Measurements from ENCODE around the gene TMPRSS15.
"Not testable (repeated sequence)": the region's sequence is repeated elsewhere in the genome, so short reads cannot be mapped to it uniquely, and the experiment has no call there.

TMPRSS15 gene

GRCh38 chr21:18403735-18404450, at the start of gene TMPRSS15:
Gene TMPRSS15 (minus strand): TSS chr21:18403785. CDS start chr21:18403622, 163 bp downstream.
- no peaks in the 10 kb centered on the region for H3K4me1 Mint-ChIP-seq (ENCODE audit: low read depth)
- no peak within 1 kb of the TSS for H3K27ac Mint-ChIP-seq
- H3K9me3 Mint-ChIP-seq: peaks cover 3% of the 10 kb centered on the region

GRCh38 chr21:18451670-18452069, 48.1 kb upstream of the TMPRSS15 start:
- Mint-ChIP-seq H3K36me3 (ENCODE audit: low read depth) (no peaks in the 10 kb centered on the region), H3K4me3 (no peak overlapping the region), H3K27me3 (ENCODE audit: low read depth) (no peaks in the 10 kb centered on the region)

More at GRCh38 chr21:18403735-18404450, at the start of gene TMPRSS15:
- H3K36me3 Mint-ChIP-seq (ENCODE audit: low read depth): no peaks in the 10 kb centered on the region
- no peak within 1 kb of the TSS for H3K4me3 Mint-ChIP-seq
- H3K27me3 Mint-ChIP-seq (ENCODE audit: low read depth): no peaks in the 10 kb centered on the region

GRCh38 chr21:18449605-18450550, 46.3 kb upstream of the TMPRSS15 start:
- H3K36me3 Mint-ChIP-seq (ENCODE audit: low read depth): no peaks in the 10 kb centered on the region
- H3K4me1 Mint-ChIP-seq (ENCODE audit: low read depth): no peaks in the 10 kb centered on the region
- H3K9me3 Mint-ChIP-seq: peaks cover 6% of the 10 kb centered on the region
- no peak overlapping the region for H3K27ac Mint-ChIP-seq
- H3K4me3 Mint-ChIP-seq: no peak overlapping the region
- no peaks in the 10 kb centered on the region for H3K27me3 Mint-ChIP-seq (ENCODE audit: low read depth)

More at GRCh38 chr21:18451670-18452069, 48.1 kb upstream of the TMPRSS15 start:
- Mint-ChIP-seq H3K4me1 (ENCODE audit: low read depth) (no peaks in the 10 kb centered on the region), H3K9me3 (peaks cover 5% of the 10 kb centered on the region), H3K27ac (no peak overlapping the region)

GRCh38 chr21:18443701-18444100, 40.1 kb upstream of the TMPRSS15 start:
- H3K27me3 Mint-ChIP-seq (ENCODE audit: low read depth): no peaks in the 10 kb centered on the region
- H3K4me3 Mint-ChIP-seq: no peak overlapping the region
- H3K9me3 Mint-ChIP-seq: peaks cover 16% of the 10 kb centered on the region
- no peaks in the 10 kb centered on the region for H3K4me1 Mint-ChIP-seq (ENCODE audit: low read depth)
- no peaks in the 10 kb centered on the region for H3K36me3 Mint-ChIP-seq (ENCODE audit: low read depth)
- no peak overlapping the region for H3K27ac Mint-ChIP-seq

- Mint-ChIP-seq H3K4me3 (no peak overlapping the region), H3K36me3 (ENCODE audit: low read depth) (no peaks in the 10 kb centered on the region), H3K27me3 (ENCODE audit: low read depth) (no peaks in the 10 kb centered on the region), H3K27ac (no peak overlapping the region), H3K9me3 (peaks cover 16% of the 10 kb centered on the region), H3K4me1 (ENCODE audit: low read depth) (no peaks in the 10 kb centered on the region)
Observed at GRCh38 chr21:18443085-18443484, 39.5 kb upstream of the TMPRSS15 start.

GRCh38 chr21:18430341-18430740, 26.8 kb upstream of the TMPRSS15 start:
- Mint-ChIP-seq H3K27me3 (ENCODE audit: low read depth) (no peaks in the 10 kb centered on the region), H3K4me1 (ENCODE audit: low read depth) (no peaks in the 10 kb centered on the region), H3K27ac (no peak overlapping the region), H3K9me3 (peaks cover 4% of the 10 kb centered on the region), H3K36me3 (ENCODE audit: low read depth) (no peaks in the 10 kb centered on the region), H3K4me3 (no peak overlapping the region)

- Mint-ChIP-seq H3K36me3 (ENCODE audit: low read depth) (no peaks in the 10 kb centered on the region), H3K9me3 (peaks cover 5% of the 10 kb centered on the region), H3K27ac (no peak overlapping the region), H3K27me3 (ENCODE audit: low read depth) (no peaks in the 10 kb centered on the region), H3K4me1 (ENCODE audit: low read depth) (no peaks in the 10 kb centered on the region), H3K4me3 (no peak overlapping the region)
Observed at GRCh38 chr21:18424276-18424675, 20.7 kb upstream of the TMPRSS15 start.

GRCh38 chr21:18417141-18417790, 13.7 kb upstream of the TMPRSS15 start:
- peaks cover 5% of the 10 kb centered on the region for H3K9me3 Mint-ChIP-seq
- no peaks in the 10 kb centered on the region for H3K36me3 Mint-ChIP-seq (ENCODE audit: low read depth)
- no peak overlapping the region for H3K27ac Mint-ChIP-seq
- no peaks in the 10 kb centered on the region for H3K27me3 Mint-ChIP-seq (ENCODE audit: low read depth)
- H3K4me1 Mint-ChIP-seq (ENCODE audit: low read depth): no peaks in the 10 kb centered on the region
- H3K4me3 Mint-ChIP-seq: no peak overlapping the region

- Mint-ChIP-seq H3K27me3 (ENCODE audit: low read depth) (no peaks in the 10 kb centered on the region), H3K4me3 (no peak overlapping the region), H3K36me3 (ENCODE audit: low read depth) (no peaks in the 10 kb centered on the region), H3K4me1 (ENCODE audit: low read depth) (no peaks in the 10 kb centered on the region), H3K27ac (no peak overlapping the region), H3K9me3 (peaks cover 4% of the 10 kb centered on the region)
Observed at GRCh38 chr21:18411565-18411964, 8.0 kb upstream of the TMPRSS15 start.

- H3K4me1 Mint-ChIP-seq (ENCODE audit: low read depth): no peaks in the 10 kb centered on the region
- H3K4me3 Mint-ChIP-seq: no peak overlapping the region
- no peaks in the 10 kb centered on the region for H3K36me3 Mint-ChIP-seq (ENCODE audit: low read depth)
- no peak overlapping the region for H3K27ac Mint-ChIP-seq
- H3K27me3 Mint-ChIP-seq (ENCODE audit: low read depth): no peaks in the 10 kb centered on the region
- H3K9me3 Mint-ChIP-seq: peaks cover 4% of the 10 kb centered on the region
Observed at GRCh38 chr21:18409579-18409978, 6.0 kb upstream of the TMPRSS15 start.

GRCh38 chr21:18398843-18399242, 4.7 kb downstream of the TMPRSS15 start:
- peaks cover 3% of the 10 kb centered on the region for H3K9me3 Mint-ChIP-seq
- no peaks in the 10 kb centered on the region for H3K27me3 Mint-ChIP-seq (ENCODE audit: low read depth)
- no peaks in the 10 kb centered on the region for H3K4me1 Mint-ChIP-seq (ENCODE audit: low read depth)
- no peak overlapping the region for H3K27ac Mint-ChIP-seq
- no peak overlapping the region for H3K4me3 Mint-ChIP-seq
- H3K36me3 Mint-ChIP-seq (ENCODE audit: low read depth): no peaks in the 10 kb centered on the region

- peaks cover 9% of the 10 kb centered on the region for H3K9me3 Mint-ChIP-seq
- no peaks in the 10 kb centered on the region for H3K27me3 Mint-ChIP-seq (ENCODE audit: low read depth)
- H3K36me3 Mint-ChIP-seq (ENCODE audit: low read depth): no peaks in the 10 kb centered on the region
- H3K4me3 Mint-ChIP-seq: no peak overlapping the region
- H3K27ac Mint-ChIP-seq: no peak overlapping the region
- no peaks in the 10 kb centered on the region for H3K4me1 Mint-ChIP-seq (ENCODE audit: low read depth)
Observed at GRCh38 chr21:18387994-18388393, 15.6 kb downstream of the TMPRSS15 start.

GRCh38 chr21:18384771-18385170, 18.8 kb downstream of the TMPRSS15 start:
- Mint-ChIP-seq H3K4me3 (no peak overlapping the region), H3K27me3 (ENCODE audit: low read depth) (no peaks in the 10 kb centered on the region), H3K4me1 (ENCODE audit: low read depth) (no peaks in the 10 kb centered on the region), H3K36me3 (ENCODE audit: low read depth) (no peaks in the 10 kb centered on the region), H3K27ac (no peak overlapping the region), H3K9me3 (no peaks in the 10 kb centered on the region)

- not testable (repeated sequence) for H3K36me3 Mint-ChIP-seq (ENCODE audit: low read depth); H3K27ac Mint-ChIP-seq; H3K4me3 Mint-ChIP-seq; H3K9me3 Mint-ChIP-seq; H3K27me3 Mint-ChIP-seq (ENCODE audit: low read depth); H3K4me1 Mint-ChIP-seq (ENCODE audit: low read depth)
Observed at GRCh38 chr21:18382934-18383619, 20.5 kb downstream of the TMPRSS15 start.
